Activated CD8-positive, alpha-beta T cell treated with anti-CD3 and anti-CD28 coated beads, Interleukin-2, amount 10 ng/mL, durations not matched to agents 7 days and 5 days (primary cell): ENCODE measurements around the gene TMEM151A. TPM values are rescaled to one million over a fixed set of nuclear protein-coding genes. Genes with fewer than 3 reads are reported as not detected.

Experiments used
- ATAC-seq: fragments of 150-1000 bp; cut with Tn5 transposase; one replicate; pipeline ENCODE4 v1.10.0; 2021; ENCODE audit warnings: moderate library complexity
- CTCF ChIA-PET: fragments of 350-600 bp; sonication (Branson Sonifier 250); formaldehyde crosslinking; loops from one replicate; lab custom pipeline; 2021; ENCODE audit warnings: antibody characterized with exemption; lab: Charles Lee
- POLR2A ChIA-PET: fragments of 350-600 bp; sonication (Branson Sonifier 250); formaldehyde crosslinking; loops from one replicate; lab custom pipeline; 2021; ENCODE audit warnings: antibody characterized with exemption; lab: Charles Lee
- DNase-seq: peaks from one replicate; pipeline ENCODE4 v3.0.0-alpha.2; 2020
- H3K27ac Mint-ChIP-seq: one replicate; pipeline ENCODE4 v1.8.0; 2021; ENCODE audit warnings: mild to moderate bottlenecking, mixed read lengths
- H3K27me3 Mint-ChIP-seq: one replicate; pipeline ENCODE4 v1.8.0; 2021; ENCODE audit warnings: low read depth, mixed read lengths
- H3K36me3 Mint-ChIP-seq: one replicate; pipeline ENCODE4 v1.8.0; 2021; ENCODE audit warnings: low read depth, mixed read lengths
- H3K4me1 Mint-ChIP-seq: one replicate; pipeline ENCODE4 v1.8.0; 2021; ENCODE audit warnings: low read depth, mixed read lengths
- H3K4me3 Mint-ChIP-seq: one replicate; pipeline ENCODE4 v1.8.0; 2021; ENCODE audit warnings: mild to moderate bottlenecking, mixed read lengths
- H3K9me3 Mint-ChIP-seq: one replicate; pipeline ENCODE4 v1.8.0; 2022; ENCODE audit warnings: mixed read lengths; ENCODE audit not compliant: insufficient read depth
- total RNA-seq, 2 experiments: library from RNA; stranded (reverse); gene quantifications; one replicate each; pipeline ENCODE4 v1.2.3, GENCODE V29; 2021

Gene TMEM151A
- total RNA-seq, 2 experiments from 2014 or later = not detected

GRCh38 chr11:66311470-66311964 is 19.8 kb downstream of the TMEM151A start:
- H3K27me3 Mint-ChIP-seq = no peaks in the 10 kb centered on the region

GRCh38 chr11:66311965-66312548 is 20.4 kb downstream of the TMEM151A start:
- H3K27me3 Mint-ChIP-seq = no peaks in the 10 kb centered on the region
- peaks cover 25% of the 10 kb centered on the region for H3K36me3 Mint-ChIP-seq
- DNase-seq (peak; percentile 98), ATAC-seq (peak; percentile 74)
- H3K9me3 Mint-ChIP-seq = no peaks in the 10 kb centered on the region
- H3K4me3 Mint-ChIP-seq = peak overlapping the region; percentile 87
- H3K4me1 Mint-ChIP-seq = peaks cover 29% of the 10 kb centered on the region
- H3K27ac Mint-ChIP-seq = peak overlapping the region; percentile 99
- POLR2A ChIA-PET = interaction anchor here (0.6 to 3.7 kb wide), 17 partner anchors 10 to 358 kb away, joined by 3 to 45 read pairs (median 7); partner anchors contain the start of genes B4GAT1, BRMS1, RIN1 and SLC29A2
- CTCF ChIA-PET = interaction anchor here (0.6 to 6.3 kb wide), 34 partner anchors 10 to 366 kb away, joined by 3 to 194 read pairs (median 6); partner anchors contain the start of genes B4GAT1, BRMS1, MRPL11 and RAB1B

More at GRCh38 chr11:66311470-66311964, 19.8 kb downstream of the TMEM151A start:
- Mint-ChIP-seq H3K9me3 (no peaks in the 10 kb centered on the region), H3K4me1 (peaks cover 28% of the 10 kb centered on the region), H3K36me3 (peaks cover 25% of the 10 kb centered on the region), H3K27ac (peak overlapping the region; percentile 99), H3K4me3 (peak overlapping the region; percentile 87)
- no peak for DNase-seq
- ATAC-seq = no peak
- CTCF ChIA-PET = interaction anchor here (0.6 to 6.3 kb wide), 34 partner anchors 11 to 366 kb away, joined by 3 to 194 read pairs (median 5); partner anchors contain the start of genes B4GAT1, BRMS1, DPP3 and MRPL11
- POLR2A ChIA-PET = interaction anchor here (0.6 to 3.7 kb wide), 12 partner anchors 10 to 358 kb away, joined by 3 to 45 read pairs (median 6); partner anchors contain the start of genes B4GAT1, BRMS1, RIN1 and YIF1A

- H3K4me3 Mint-ChIP-seq = peak overlapping the region; percentile 87
- no peaks in the 10 kb centered on the region for H3K9me3 Mint-ChIP-seq
These were observed 21.0 kb downstream of the TMEM151A start for GRCh38 chr11:66312549-66313320.

GRCh38 chr11:66313321-66314185 is 21.9 kb downstream of the TMEM151A start:
- H3K36me3 Mint-ChIP-seq = peaks cover 25% of the 10 kb centered on the region
- no peaks in the 10 kb centered on the region for H3K9me3 Mint-ChIP-seq
- H3K27me3 Mint-ChIP-seq = no peaks in the 10 kb centered on the region
- peaks cover 44% of the 10 kb centered on the region for H3K4me1 Mint-ChIP-seq
- DNase-seq = no peak
- POLR2A ChIA-PET = interaction anchor here (0.9 to 3.7 kb wide), 13 partner anchors 11 to 59 kb away, joined by 3 to 45 read pairs (median 7); partner anchors contain the start of genes BRMS1, RIN1, SLC29A2 and YIF1A
- H3K27ac Mint-ChIP-seq = peak overlapping the region; percentile 99
- CTCF ChIA-PET = interaction anchor here (1.0 to 6.3 kb wide), 14 partner anchors 9 to 364 kb away, joined by 3 to 194 read pairs (median 31); partner anchors contain the start of genes B4GAT1, BRMS1, RBM4B and RIN1
- no peak for ATAC-seq
- peak overlapping the region; percentile 87 for H3K4me3 Mint-ChIP-seq

More at GRCh38 chr11:66312549-66313320, 21.0 kb downstream of the TMEM151A start:
- ChIA-PET CTCF (interaction anchor here (0.6 to 6.3 kb wide), 22 partner anchors 9 to 365 kb away, joined by 3 to 194 read pairs (median 12); partner anchors contain the start of genes B4GAT1, BRMS1, MRPL11 and RBM4B), POLR2A (interaction anchor here (1.0 to 3.7 kb wide), 14 partner anchors 9 to 59 kb away, joined by 3 to 45 read pairs (median 7); partner anchors contain the start of genes BRMS1, RIN1, SLC29A2 and YIF1A)
- Mint-ChIP-seq H3K36me3 (peaks cover 25% of the 10 kb centered on the region), H3K27ac (peak overlapping the region; percentile 99), H3K27me3 (no peaks in the 10 kb centered on the region), H3K4me1 (peaks cover 36% of the 10 kb centered on the region)
- DNase-seq (peak; percentile 100), ATAC-seq (peak; percentile 76)

GRCh38 chr11:66314186-66314501 is 22.4 kb downstream of the TMEM151A start:
- POLR2A ChIA-PET = interaction anchor here (0.9 to 3.7 kb wide), 6 partner anchors 10 to 58 kb away, joined by 3 to 28 read pairs (median 15); partner anchors contain the start of genes BRMS1, RIN1 and SLC29A2
- Mint-ChIP-seq H3K36me3 (peaks cover 31% of the 10 kb centered on the region), H3K4me1 (peaks cover 50% of the 10 kb centered on the region), H3K27me3 (no peaks in the 10 kb centered on the region), H3K27ac (peak overlapping the region; percentile 99), H3K4me3 (peak overlapping the region; percentile 87), H3K9me3 (peaks cover 2% of the 10 kb centered on the region)
- no peak for DNase-seq
- no peak for ATAC-seq
- CTCF ChIA-PET = interaction anchor here (1.3 to 5.5 kb wide), 5 partner anchors 12 to 72 kb away, joined by 3 to 194 read pairs (median 79); partner anchors contain the start of genes B4GAT1, BRMS1, RIN1 and SLC29A2

- peak overlapping the region; percentile 99 for H3K27ac Mint-ChIP-seq
- ChIA-PET POLR2A (interaction anchor here (0.6 to 3.9 kb wide), 11 partner anchors 9 to 243 kb away, joined by 3 to 33 read pairs (median 5); partner anchors contain the start of genes B4GAT1, BRMS1, RIN1 and SLC29A2), CTCF (interaction anchor here (0.9 to 5.5 kb wide), 8 partner anchors 11 to 424 kb away, joined by 3 to 194 read pairs (median 6); partner anchors contain the start of genes CCDC85B, RIN1 and SLC29A2)
- H3K9me3 Mint-ChIP-seq = peaks cover 8% of the 10 kb centered on the region
- H3K27me3 Mint-ChIP-seq = no peaks in the 10 kb centered on the region
- peaks cover 56% of the 10 kb centered on the region for H3K4me1 Mint-ChIP-seq
- ATAC-seq = no peak
- H3K4me3 Mint-ChIP-seq = peak overlapping the region; percentile 87
- peaks cover 36% of the 10 kb centered on the region for H3K36me3 Mint-ChIP-seq
- no peak for DNase-seq
These were observed 23.1 kb downstream of the TMEM151A start for GRCh38 chr11:66314561-66315497.

GRCh38 chr11:66315498-66315885 is 23.8 kb downstream of the TMEM151A start:
- peak overlapping the region; percentile 99 for H3K27ac Mint-ChIP-seq

GRCh38 chr11:66315921-66316811 is 24.5 kb downstream of the TMEM151A start:
- Mint-ChIP-seq H3K27ac (peak overlapping the region; percentile 99), H3K9me3 (peaks cover 13% of the 10 kb centered on the region), H3K4me3 (peak overlapping the region; percentile 87), H3K36me3 (peaks cover 44% of the 10 kb centered on the region), H3K27me3 (no peaks in the 10 kb centered on the region), H3K4me1 (peaks cover 66% of the 10 kb centered on the region)
- peak; percentile 72 for DNase-seq
- CTCF ChIA-PET = interaction anchor here (0.8 to 2.4 kb wide), 8 partner anchors 10 to 425 kb away, joined by 3 to 15 read pairs (median 5); partner anchors contain the start of genes CCDC85B and RIN1
- POLR2A ChIA-PET = interaction anchor here (0.6 to 3.9 kb wide), 10 partner anchors 8 to 245 kb away, joined by 3 to 33 read pairs (median 4); partner anchors contain the start of genes B4GAT1, BRMS1, RIN1 and SLC29A2
- ATAC-seq = no peak

More at GRCh38 chr11:66315498-66315885, 23.8 kb downstream of the TMEM151A start:
- Mint-ChIP-seq H3K9me3 (peaks cover 13% of the 10 kb centered on the region), H3K4me3 (peak overlapping the region; percentile 87), H3K36me3 (peaks cover 42% of the 10 kb centered on the region), H3K27me3 (no peaks in the 10 kb centered on the region), H3K4me1 (peaks cover 63% of the 10 kb centered on the region)
- ATAC-seq (no peak), DNase-seq (no peak)
- ChIA-PET CTCF (interaction anchor here (0.8 to 1.9 kb wide), 5 partner anchors 11 to 424 kb away, joined by 3 to 8 read pairs (median 4); partner anchors contain the start of gene CCDC85B), POLR2A (interaction anchor here (0.6 to 3.9 kb wide), 8 partner anchors 9 to 244 kb away, joined by 3 to 33 read pairs (median 3); partner anchors contain the start of genes B4GAT1, BRMS1, SLC29A2 and YIF1A)
